ENCODE results near the gene TTC33. TPM values are rescaled to one million over a fixed set of nuclear protein-coding genes. Genes with fewer than 3 reads are reported as not detected.

The TTC33 gene
- total RNA-seq, 2 experiments from 2014 or later: 24.4 to 27.4 TPM

GRCh38 chr5:40587376-40587775, 168.4 kb downstream of the TTC33 start:
- H3K4me3 Mint-ChIP-seq: no peak overlapping the region
- intact Hi-C loops (cut with micrococcal nuclease): no loop called here
- DNase-seq: no peak
- H3K9me3 Mint-ChIP-seq: peaks cover 3% of the 10 kb centered on the region
- H3K27me3 Mint-ChIP-seq (ENCODE audit: low read depth): no peaks in the 10 kb centered on the region
- peaks cover 13% of the 10 kb centered on the region for H3K4me1 Mint-ChIP-seq (ENCODE audit: low read depth)
- H3K36me3 Mint-ChIP-seq (ENCODE audit: low read depth): no peaks in the 10 kb centered on the region
- no peak overlapping the region for H3K27ac Mint-ChIP-seq
- CTCF ChIA-PET: no interaction called here

GRCh38 chr5:40585537-40586267, 170.1 kb downstream of the TTC33 start:
- no peak for DNase-seq
- H3K4me3 Mint-ChIP-seq: no peak overlapping the region
- CTCF ChIA-PET: interaction anchor here (1.1 kb wide), 1 partner anchor 54 kb away, joined by 4 read pairs; no protein-coding TSS in a partner anchor
- H3K4me1 Mint-ChIP-seq (ENCODE audit: low read depth): peaks cover 6% of the 10 kb centered on the region
- peaks cover 3% of the 10 kb centered on the region for H3K9me3 Mint-ChIP-seq
- H3K36me3 Mint-ChIP-seq (ENCODE audit: low read depth): no peaks in the 10 kb centered on the region
- no peak overlapping the region for H3K27ac Mint-ChIP-seq
- H3K27me3 Mint-ChIP-seq (ENCODE audit: low read depth): no peaks in the 10 kb centered on the region
- intact Hi-C loops (cut with micrococcal nuclease): no loop called here

DNA sequence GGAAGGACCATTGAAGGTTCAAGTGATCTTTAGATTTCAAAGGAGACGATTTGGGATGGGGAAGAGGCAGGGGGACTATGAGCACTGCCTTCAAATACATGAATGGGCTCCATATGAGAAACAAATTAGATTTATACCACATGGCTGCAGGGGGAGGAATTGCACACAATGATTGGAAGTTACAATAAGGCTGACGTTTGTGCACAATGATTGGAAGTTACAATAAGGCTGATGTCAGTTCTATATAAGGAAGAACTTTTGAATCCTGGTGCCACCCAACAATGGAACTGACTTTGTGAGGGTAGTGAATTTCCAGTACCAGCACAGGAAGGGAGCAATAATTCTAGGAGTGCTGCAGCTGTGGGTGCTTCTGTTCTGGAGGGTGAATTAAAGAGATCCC, 171.7 kb downstream of the TTC33 start:
- intact Hi-C loops (cut with micrococcal nuclease): no loop called here
- H3K4me3 Mint-ChIP-seq: no peak overlapping the region
- H3K27ac Mint-ChIP-seq: no peak overlapping the region
- DNase-seq: no peak
- H3K36me3 Mint-ChIP-seq (ENCODE audit: low read depth): no peaks in the 10 kb centered on the region
- no peaks in the 10 kb centered on the region for H3K9me3 Mint-ChIP-seq
- H3K4me1 Mint-ChIP-seq (ENCODE audit: low read depth): peaks cover 17% of the 10 kb centered on the region
- H3K27me3 Mint-ChIP-seq (ENCODE audit: low read depth): no peaks in the 10 kb centered on the region
- CTCF ChIA-PET: no interaction called here

GRCh38 chr5:40578501-40579451, 177.0 kb downstream of the TTC33 start:
- Mint-ChIP-seq H3K9me3 (no peaks in the 10 kb centered on the region), H3K27ac (peak overlapping the region; percentile 92), H3K4me1 (ENCODE audit: low read depth) (peaks cover 37% of the 10 kb centered on the region), H3K4me3 (peak overlapping the region; percentile 66), H3K36me3 (ENCODE audit: low read depth) (no peaks in the 10 kb centered on the region), H3K27me3 (ENCODE audit: low read depth) (no peaks in the 10 kb centered on the region)
- intact Hi-C loops (cut with micrococcal nuclease): loop anchor here (1.0 to 5.0 kb wide), 20 partner anchors 18 to 921 kb away; partner anchors contain the start of genes PTGER4, RPL37 and TTC33
- CTCF ChIA-PET: interaction anchor here (1.2 to 1.3 kb wide), 2 partner anchors 25 to 306 kb away, joined by 3 read pairs; no protein-coding TSS in a partner anchor
- DNase-seq: peak; percentile 87

DNA sequence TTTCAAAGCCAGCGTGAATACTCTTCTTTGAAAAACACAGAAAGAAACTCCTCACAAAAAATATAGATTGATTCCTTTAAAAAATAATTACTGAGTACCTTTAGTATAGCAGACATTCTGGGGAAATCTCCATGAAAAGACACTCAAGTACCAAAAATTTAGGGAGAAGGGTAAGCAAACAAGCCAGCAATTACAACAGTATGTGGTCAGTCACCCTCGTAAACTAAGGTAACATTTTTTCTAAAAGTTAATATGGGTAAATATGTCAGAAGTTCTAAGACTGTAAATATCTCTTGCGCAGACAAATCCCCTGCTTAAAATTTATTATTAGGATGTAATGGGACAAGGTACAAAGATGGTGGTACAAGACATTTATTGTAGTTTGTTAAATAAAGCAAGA, 178.0 kb downstream of the TTC33 start:
- intact Hi-C loops (cut with micrococcal nuclease): loop anchor here (1.0 to 5.0 kb wide), 15 partner anchors 17 to 920 kb away; partner anchors contain the start of genes PTGER4 and RPL37
- H3K27me3 Mint-ChIP-seq (ENCODE audit: low read depth): no peaks in the 10 kb centered on the region
- peak overlapping the region; percentile 65 for H3K27ac Mint-ChIP-seq
- H3K4me1 Mint-ChIP-seq (ENCODE audit: low read depth): peaks cover 37% of the 10 kb centered on the region
- no peaks in the 10 kb centered on the region for H3K9me3 Mint-ChIP-seq
- CTCF ChIA-PET: interaction anchor here (0.6 to 1.3 kb wide), 2 partner anchors 24 to 183 kb away, joined by 3 to 5 read pairs; no protein-coding TSS in a partner anchor
- H3K4me3 Mint-ChIP-seq: no peak overlapping the region
- no peak for DNase-seq
- H3K36me3 Mint-ChIP-seq (ENCODE audit: low read depth): no peaks in the 10 kb centered on the region

DNA sequence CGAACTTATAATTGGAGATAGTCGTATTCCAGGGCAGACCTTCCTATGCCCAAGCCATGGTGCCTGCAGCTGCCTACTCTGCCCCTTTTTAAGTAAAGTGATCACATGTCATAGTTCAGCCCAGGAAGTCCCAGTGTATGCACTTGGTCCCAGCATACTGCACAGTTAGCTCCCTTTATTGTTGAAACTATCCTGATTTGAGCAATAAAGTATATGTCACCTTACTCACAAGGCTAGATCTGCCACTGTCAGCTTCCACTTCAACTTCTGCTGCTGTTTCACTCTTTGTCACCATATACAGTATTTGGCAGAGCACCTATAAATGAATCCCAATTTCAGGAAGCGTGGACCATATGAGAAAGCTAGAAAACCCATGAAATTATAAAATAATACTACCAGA, 179.8 kb downstream of the TTC33 start:
- no peak overlapping the region for H3K4me3 Mint-ChIP-seq
- H3K27ac Mint-ChIP-seq: no peak overlapping the region
- H3K4me1 Mint-ChIP-seq (ENCODE audit: low read depth): peaks cover 37% of the 10 kb centered on the region
- DNase-seq: peak; percentile 34
- no peaks in the 10 kb centered on the region for H3K27me3 Mint-ChIP-seq (ENCODE audit: low read depth)
- H3K36me3 Mint-ChIP-seq (ENCODE audit: low read depth): no peaks in the 10 kb centered on the region
- H3K9me3 Mint-ChIP-seq: no peaks in the 10 kb centered on the region
- intact Hi-C loops (cut with micrococcal nuclease): loop anchor here (5.0 kb wide), 2 partner anchors 261 to 919 kb away; partner anchors contain the start of gene RPL37
- CTCF ChIA-PET: interaction anchor here (0.5 to 1.1 kb wide), 2 partner anchors 89 to 170 kb away, joined by 3 read pairs; no protein-coding TSS in a partner anchor

- Mint-ChIP-seq H3K9me3 (no peaks in the 10 kb centered on the region), H3K27me3 (ENCODE audit: low read depth) (no peaks in the 10 kb centered on the region), H3K36me3 (ENCODE audit: low read depth) (no peaks in the 10 kb centered on the region), H3K4me1 (ENCODE audit: low read depth) (peaks cover 37% of the 10 kb centered on the region), H3K27ac (no peak overlapping the region), H3K4me3 (no peak overlapping the region)
- no peak for DNase-seq
- intact Hi-C loops (cut with micrococcal nuclease): loop anchor here (5.0 kb wide), 2 partner anchors 262 to 918 kb away; partner anchors contain the start of gene RPL37
- CTCF ChIA-PET: interaction anchor here (0.5 to 1.1 kb wide), 2 partner anchors 89 to 171 kb away, joined by 3 read pairs; no protein-coding TSS in a partner anchor
These were observed 180.3 kb downstream of the TTC33 start for GRCh38 chr5:40575411-40575810.

- CTCF ChIA-PET: interaction anchor here (1.1 kb wide), 1 partner anchor 81 kb away, joined by 3 read pairs; no protein-coding TSS in a partner anchor
- no peaks in the 10 kb centered on the region for H3K27me3 Mint-ChIP-seq (ENCODE audit: low read depth)
- no peak for DNase-seq
- intact Hi-C loops (cut with micrococcal nuclease): no loop called here
- H3K4me3 Mint-ChIP-seq: no peak overlapping the region
- H3K27ac Mint-ChIP-seq: no peak overlapping the region
- no peaks in the 10 kb centered on the region for H3K9me3 Mint-ChIP-seq
- peaks cover 30% of the 10 kb centered on the region for H3K4me1 Mint-ChIP-seq (ENCODE audit: low read depth)
- no peaks in the 10 kb centered on the region for H3K36me3 Mint-ChIP-seq (ENCODE audit: low read depth)
These were observed 182.8 kb downstream of the TTC33 start for GRCh38 chr5:40572937-40573336.

GRCh38 chr5:40572391-40572790, 183.4 kb downstream of the TTC33 start:
- CTCF ChIA-PET: interaction anchor here (1.1 kb wide), 1 partner anchor 80 kb away, joined by 3 read pairs; no protein-coding TSS in a partner anchor
- Mint-ChIP-seq H3K27me3 (ENCODE audit: low read depth) (no peaks in the 10 kb centered on the region), H3K27ac (no peak overlapping the region), H3K36me3 (ENCODE audit: low read depth) (no peaks in the 10 kb centered on the region), H3K4me3 (no peak overlapping the region), H3K9me3 (no peaks in the 10 kb centered on the region), H3K4me1 (ENCODE audit: low read depth) (peaks cover 25% of the 10 kb centered on the region)
- intact Hi-C loops (cut with micrococcal nuclease): no loop called here
- no peak for DNase-seq

GRCh38 chr5:40571729-40572128, 184.0 kb downstream of the TTC33 start:
- H3K36me3 Mint-ChIP-seq (ENCODE audit: low read depth): no peaks in the 10 kb centered on the region
- DNase-seq: no peak
- CTCF ChIA-PET: no interaction called here
- no peaks in the 10 kb centered on the region for H3K27me3 Mint-ChIP-seq (ENCODE audit: low read depth)
- H3K4me3 Mint-ChIP-seq: no peak overlapping the region
- H3K27ac Mint-ChIP-seq: no peak overlapping the region
- H3K4me1 Mint-ChIP-seq (ENCODE audit: low read depth): peaks cover 25% of the 10 kb centered on the region
- H3K9me3 Mint-ChIP-seq: no peaks in the 10 kb centered on the region
- intact Hi-C loops (cut with micrococcal nuclease): no loop called here

DNA sequence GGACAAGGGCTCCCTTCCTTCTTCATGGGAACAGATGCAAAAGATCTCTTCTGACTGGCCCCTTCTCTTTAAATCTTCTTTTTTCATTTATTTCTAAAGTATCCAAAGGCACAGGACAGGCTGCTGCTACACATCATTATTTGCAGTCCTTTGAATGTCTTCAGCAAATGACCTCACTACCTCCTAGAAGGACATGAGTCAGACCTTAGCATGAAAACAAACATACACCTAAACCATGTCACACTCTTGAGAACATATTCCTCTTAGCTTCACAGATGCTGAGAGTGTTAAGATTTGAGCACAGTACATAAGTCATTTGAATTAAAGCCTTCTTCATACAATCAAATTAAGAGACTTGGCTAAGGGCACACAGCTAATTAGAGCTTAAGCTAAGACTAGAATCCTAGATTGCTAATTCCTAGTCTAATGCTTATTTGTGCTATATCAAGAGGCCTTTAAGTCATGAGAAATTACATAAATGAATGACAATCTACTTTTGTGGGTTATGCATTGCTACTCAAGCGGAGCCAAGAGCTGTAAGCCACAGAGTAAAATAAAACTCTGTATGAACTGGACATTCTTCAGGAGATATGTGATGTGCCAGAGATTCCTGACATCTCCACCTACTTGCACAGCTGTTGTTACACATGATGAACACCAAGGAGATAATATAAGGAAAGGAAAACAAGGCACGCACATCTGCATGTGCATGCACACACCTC, 185.2 kb downstream of the TTC33 start:
- Mint-ChIP-seq H3K36me3 (ENCODE audit: low read depth) (no peaks in the 10 kb centered on the region), H3K9me3 (no peaks in the 10 kb centered on the region), H3K4me1 (ENCODE audit: low read depth) (peaks cover 20% of the 10 kb centered on the region), H3K4me3 (no peak overlapping the region), H3K27me3 (ENCODE audit: low read depth) (no peaks in the 10 kb centered on the region), H3K27ac (no peak overlapping the region)
- CTCF ChIA-PET: no interaction called here
- intact Hi-C loops (cut with micrococcal nuclease): no loop called here
- no peak for DNase-seq

All from activated naive CD4-positive, alpha-beta T cell treated with anti-CD3 and anti-CD28 coated beads for 36 hours (primary cell).